HG03066 (cell line): ENCODE measurements around the gene TJAP1.
"Not testable (repeated sequence)": the region's sequence is repeated elsewhere in the genome, so short reads cannot be mapped to it uniquely, and the experiment has no call there.

Source experiments
- ATAC-seq: cut with Tn5 transposase; IDR thresholded peaks from one replicate; pipeline ENCODE4 v1.9.1; 2021; ENCODE audit warnings: low read depth; ENCODE audit not compliant: unreplicated experiment

The TJAP1 gene

GRCh38 chr6:43476746-43477145, 624 bp upstream of the TJAP1 start:
- no peak for ATAC-seq

- ATAC-seq, result no peak
Observed at GRCh38 chr6:43478008-43478372, 620 bp downstream of the TJAP1 start.

GRCh38 chr6:43481075-43481474, 3.7 kb downstream of the TJAP1 start:
- ATAC-seq, result no peak

GRCh38 chr6:43481591-43482236, 4.3 kb downstream of the TJAP1 start:
- ATAC-seq, result no peak

GRCh38 chr6:43488667-43489276, 11.4 kb downstream of the TJAP1 start:
- ATAC-seq, result no peak

- ATAC-seq, result no peak
Observed at GRCh38 chr6:43489277-43490072, 12.1 kb downstream of the TJAP1 start.

GRCh38 chr6:43490523-43490939, 13.2 kb downstream of the TJAP1 start:
- ATAC-seq, result no peak

- ATAC-seq, result no peak
Observed at GRCh38 chr6:43491750-43492661, 14.6 kb downstream of the TJAP1 start.

GRCh38 chr6:43492673-43493072, 15.3 kb downstream of the TJAP1 start:
- no peak for ATAC-seq

GRCh38 chr6:43493230-43493629, 15.9 kb downstream of the TJAP1 start:
- ATAC-seq, result no peak

GRCh38 chr6:43493833-43494232, 16.5 kb downstream of the TJAP1 start:
- ATAC-seq, result no peak

GRCh38 chr6:43494321-43494720, 17.0 kb downstream of the TJAP1 start:
- no peak for ATAC-seq

- ATAC-seq, result no peak
Observed at GRCh38 chr6:43494766-43495165, 17.4 kb downstream of the TJAP1 start.

- ATAC-seq, result no peak
Observed at GRCh38 chr6:43495409-43495941, 18.1 kb downstream of the TJAP1 start.

- ATAC-seq, result no peak
Observed at GRCh38 chr6:43496370-43497128, 19.2 kb downstream of the TJAP1 start.

- no peak for ATAC-seq
Observed at GRCh38 chr6:43497129-43497396, 19.7 kb downstream of the TJAP1 start.

GRCh38 chr6:43497689-43498088, 20.3 kb downstream of the TJAP1 start:
- ATAC-seq, result no peak

- not testable (repeated sequence) for ATAC-seq
Observed at GRCh38 chr6:43498291-43498690, 20.9 kb downstream of the TJAP1 start.

- ATAC-seq, result no peak
Observed at GRCh38 chr6:43499028-43499815, 21.9 kb downstream of the TJAP1 start.
